AG10803 (cell line): Measurements from ENCODE around the gene DAPK3.
"Not testable (repeated sequence)": the region's sequence is repeated elsewhere in the genome, so short reads cannot be mapped to it uniquely, and the experiment has no call there.

Experiments
- DNase-seq: peaks from one replicate; pipeline ENCODE4 v3.0.0; 2010; ENCODE audit warnings: low read depth
- H3K4me3 ChIP-seq: 2 replicates; pipeline ENCODE4 v1.5.1; 2011; ENCODE audit warnings: mild to moderate bottlenecking, low read length, control low read depth
- TF ChIP-seq, protein P1 (sequence below): conservative IDR thresholded peaks from 2 replicates; pipeline ENCODE4 v1.5.1; 2011; ENCODE audit warnings: mild to moderate bottlenecking, low read length, control low read depth, inconsistent platforms

DAPK3 gene

GRCh38 chr19:3954107-3954506, 16.8 kb downstream of the DAPK3 start:
- TF ChIP-seq, protein P1, sequence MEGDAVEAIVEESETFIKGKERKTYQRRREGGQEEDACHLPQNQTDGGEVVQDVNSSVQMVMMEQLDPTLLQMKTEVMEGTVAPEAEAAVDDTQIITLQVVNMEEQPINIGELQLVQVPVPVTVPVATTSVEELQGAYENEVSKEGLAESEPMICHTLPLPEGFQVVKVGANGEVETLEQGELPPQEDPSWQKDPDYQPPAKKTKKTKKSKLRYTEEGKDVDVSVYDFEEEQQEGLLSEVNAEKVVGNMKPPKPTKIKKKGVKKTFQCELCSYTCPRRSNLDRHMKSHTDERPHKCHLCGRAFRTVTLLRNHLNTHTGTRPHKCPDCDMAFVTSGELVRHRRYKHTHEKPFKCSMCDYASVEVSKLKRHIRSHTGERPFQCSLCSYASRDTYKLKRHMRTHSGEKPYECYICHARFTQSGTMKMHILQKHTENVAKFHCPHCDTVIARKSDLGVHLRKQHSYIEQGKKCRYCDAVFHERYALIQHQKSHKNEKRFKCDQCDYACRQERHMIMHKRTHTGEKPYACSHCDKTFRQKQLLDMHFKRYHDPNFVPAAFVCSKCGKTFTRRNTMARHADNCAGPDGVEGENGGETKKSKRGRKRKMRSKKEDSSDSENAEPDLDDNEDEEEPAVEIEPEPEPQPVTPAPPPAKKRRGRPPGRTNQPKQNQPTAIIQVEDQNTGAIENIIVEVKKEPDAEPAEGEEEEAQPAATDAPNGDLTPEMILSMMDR: no peak
- H3K4me3 ChIP-seq: no peak overlapping the region
- no peak for DNase-seq

- DNase-seq, H3K4me3 ChIP-seq: not testable (repeated sequence)
These were observed 18.1 kb downstream of the DAPK3 start for GRCh38 chr19:3952755-3953276.

- TF ChIP-seq, protein P1: no peak
- H3K4me3 ChIP-seq: no peak overlapping the region
- DNase-seq: no peak
These were observed 19.7 kb downstream of the DAPK3 start for GRCh38 chr19:3950871-3951861.

- DNase-seq: no peak
- TF ChIP-seq, protein P1: no peak
- no peak overlapping the region for H3K4me3 ChIP-seq
These were observed 20.7 kb downstream of the DAPK3 start for GRCh38 chr19:3949997-3950859.

DNA sequence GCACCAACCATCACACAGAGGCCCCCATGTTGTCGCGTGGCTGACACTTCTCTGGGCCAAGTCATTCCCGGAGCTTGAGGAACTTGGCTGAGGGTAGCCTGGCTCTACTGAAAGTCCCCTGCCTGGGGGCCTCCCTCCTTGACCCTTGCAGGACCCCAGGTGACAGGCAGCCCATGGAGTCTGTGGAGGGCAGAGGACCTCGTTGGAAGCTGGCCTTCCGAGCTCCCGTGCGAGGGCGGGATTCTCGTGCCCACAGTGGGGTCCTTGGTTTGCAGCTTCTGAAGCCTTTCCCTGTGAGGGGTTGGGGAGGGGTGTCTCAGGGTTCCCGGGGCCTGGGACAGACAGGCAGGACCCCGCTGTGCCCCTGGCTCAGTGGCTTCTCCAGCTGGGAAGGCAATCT, 21.6 kb downstream of the DAPK3 start:
- no peak for DNase-seq
- no peak overlapping the region for H3K4me3 ChIP-seq
- TF ChIP-seq, protein P1: no peak

DNA sequence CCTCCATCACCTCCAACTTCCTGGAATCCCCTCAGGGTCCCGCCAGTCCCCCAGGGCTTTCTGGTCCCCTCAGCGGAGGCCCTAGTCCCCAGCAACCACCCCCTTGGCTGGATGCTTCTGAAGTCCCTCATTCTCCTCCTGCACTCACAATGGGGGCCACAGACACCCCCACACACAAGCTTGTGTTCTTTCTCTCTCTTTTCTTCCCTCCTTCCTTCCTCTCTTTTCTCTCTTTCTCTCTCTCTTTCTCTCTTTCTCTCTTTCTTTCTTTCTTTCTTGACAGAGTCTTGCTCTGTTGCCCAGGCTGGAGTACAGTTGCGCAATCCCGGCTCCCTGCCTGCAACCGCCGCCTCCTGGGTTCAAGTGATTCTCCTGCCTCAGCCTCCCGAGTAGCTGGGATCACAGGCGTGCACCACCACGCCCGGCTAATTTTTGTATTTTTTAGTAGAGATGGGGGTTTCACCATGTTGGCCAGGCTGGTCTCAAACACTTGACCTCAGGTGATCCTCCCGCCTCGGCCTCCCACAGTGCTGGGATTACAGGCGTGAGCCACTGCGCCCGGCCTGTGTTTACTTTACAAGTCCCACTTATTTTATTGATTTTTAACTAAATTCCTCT, 23.5 kb downstream of the DAPK3 start:
- DNase-seq, H3K4me3 ChIP-seq: not testable (repeated sequence)

GRCh38 chr19:3945838-3946237, 25.1 kb downstream of the DAPK3 start:
- DNase-seq: peak; percentile 37
- TF ChIP-seq, protein P1: no peak
- no peak overlapping the region for H3K4me3 ChIP-seq
